IPS-NIHi7 (cell line): ENCODE data around the gene OR5M8.
A peak's percentile ranks its signal among the peaks of the same experiment; 100 is the strongest.

ENCODE experiments used
- DNase-seq: peaks from one replicate; pipeline ENCODE4 v3.0.0; 2012; ENCODE audit warnings: mixed read lengths; ENCODE audit errors: extremely low spot score

The OR5M8 gene

GRCh38 chr11:56491270-56491669 is at the start of gene OR5M8:
TSS of gene OR5M8 (minus strand) at chr11:56491370. CDS start at chr11:56491370, 0 bp downstream.
- no peak for DNase-seq

GRCh38 chr11:56533054-56533740 is 42.0 kb upstream of the OR5M8 start:
- no peak for DNase-seq

- no peak for DNase-seq
Observed at GRCh38 chr11:56531856-56532255, 40.7 kb upstream of the OR5M8 start.

- peak; percentile 23 for DNase-seq
Observed at GRCh38 chr11:56522008-56522407, 30.8 kb upstream of the OR5M8 start.

GRCh38 chr11:56513280-56513679 is 22.1 kb upstream of the OR5M8 start:
- DNase-seq: no peak

- no peak for DNase-seq
Observed at GRCh38 chr11:56509439-56509838, 18.3 kb upstream of the OR5M8 start.

GRCh38 chr11:56497010-56497409 is 5.8 kb upstream of the OR5M8 start:
- DNase-seq: no peak

GRCh38 chr11:56495117-56495516 is 3.9 kb upstream of the OR5M8 start:
- no peak for DNase-seq

- DNase-seq: no peak
Observed at GRCh38 chr11:56486801-56487200, 4.4 kb downstream of the OR5M8 start.

- no peak for DNase-seq
Observed at GRCh38 chr11:56474729-56475235, 16.4 kb downstream of the OR5M8 start.

GRCh38 chr11:56473252-56473651 is 17.9 kb downstream of the OR5M8 start, which contains the start of gene OR5M3:
TSS of gene OR5M3 (minus strand) at chr11:56473352. CDS start at chr11:56470497, 2,855 bp downstream.
- no peak for DNase-seq

- no peak for DNase-seq
Observed at GRCh38 chr11:56457076-56457475, 34.1 kb downstream of the OR5M8 start.

- DNase-seq: no peak
Observed at GRCh38 chr11:56453521-56453920, 37.6 kb downstream of the OR5M8 start.
